CD14-positive monocyte (primary cell): ENCODE measurements around the gene NSG1. TPM values are rescaled to one million over a fixed set of nuclear protein-coding genes. Genes with fewer than 3 reads are reported as not detected.

Experiments
- DNase-seq, 3 donors: peaks; one replicate each; pipeline ENCODE4 v3.0.0-alpha.2; 2011 to 2022
- H2AFZ ChIP-seq: 2 replicates; pipeline ENCODE4 v1.6.0; 2012; ENCODE audit warnings: mild to moderate bottlenecking, low read depth, low read length, inconsistent platforms; ENCODE audit not compliant: insufficient read depth, poor library complexity, severe bottlenecking
- H3K27ac ChIP-seq, 2 donors: 1 replicate in 1 of 2; 2 replicates in 1 of 2; pipeline ENCODE4 v1.5.1; 2012 to 2013; ENCODE audit warnings: low read length in 2 of 2, control low read depth in 1 of 2, inconsistent platforms in 1 of 2, low read depth in 1 of 2, mild to moderate bottlenecking in 1 of 2
- H3K27me3 ChIP-seq, 2 donors: one replicate each; pipeline versions ENCODE4 v1.6.0 to v1.6.1; 2011 to 2013; ENCODE audit warnings: low read length in 2 of 2; ENCODE audit not compliant: control insufficient read depth in 2 of 2, insufficient read depth in 2 of 2
- H3K36me3 ChIP-seq, 2 donors: replicated peaks in 1 of 2; 1 replicate in 1 of 2; 2 replicates in 1 of 2; pipeline versions ENCODE4 v1.5.1 to v1.6.1; 2012 to 2013; ENCODE audit warnings: low read length in 2 of 2, control low read depth in 1 of 2, inconsistent platforms in 1 of 2, mild to moderate bottlenecking in 1 of 2; ENCODE audit not compliant: insufficient read depth in 2 of 2, control insufficient read depth in 1 of 2
- H3K4me1 ChIP-seq, 2 donors: 1 replicate in 1 of 2; 2 replicates in 1 of 2; pipeline versions ENCODE4 v1.5.1 to v1.6.1; 2012 to 2013; ENCODE audit warnings: low read length in 2 of 2, control low read depth in 1 of 2, inconsistent platforms in 1 of 2, mild to moderate bottlenecking in 1 of 2, moderate library complexity in 1 of 2; ENCODE audit not compliant: insufficient read depth in 2 of 2, control insufficient read depth in 1 of 2
- H3K4me2 ChIP-seq: replicated peaks from 2 replicates; pipeline ENCODE3; 2012; ENCODE audit warnings: low read length, moderate library complexity, mild to moderate bottlenecking; ENCODE audit not compliant: poor library complexity, severe bottlenecking; ENCODE audit errors: extremely low read depth
- H3K4me3 ChIP-seq, 3 experiments: fragments of 200-600 bp in 1 of 3; sonication (generic) in 1 of 3; replicated peaks in 1 of 3; 1 replicate in 2 of 3; 2 replicates in 1 of 3; pipeline ENCODE4 v1.5.1; 2011 to 2013; ENCODE audit warnings: low read length in 3 of 3, mild to moderate bottlenecking in 3 of 3, control low read depth in 2 of 3, low read depth in 2 of 3, inconsistent platforms in 1 of 3, moderate library complexity in 1 of 3
- H3K79me2 ChIP-seq: 2 replicates; pipeline ENCODE4 v1.6.0; 2012; ENCODE audit warnings: mild to moderate bottlenecking, control low read depth, inconsistent platforms, low read length, moderate library complexity; ENCODE audit not compliant: insufficient read depth
- H3K9ac ChIP-seq: 2 replicates; pipeline ENCODE4 v1.6.0; 2017; ENCODE audit warnings: low read length, mild to moderate bottlenecking; ENCODE audit not compliant: insufficient read depth, poor library complexity, severe bottlenecking
- H3K9me3 ChIP-seq, 2 donors: replicated peaks in 1 of 2; 1 replicate in 1 of 2; 2 replicates in 1 of 2; pipeline versions ENCODE4 v1.5.1 to v1.6.1; 2012 to 2013; ENCODE audit warnings: low read length in 2 of 2, control low read depth in 1 of 2; ENCODE audit not compliant: control insufficient read depth in 1 of 2, insufficient read depth in 1 of 2
- H4K20me1 ChIP-seq: 2 replicates; pipeline ENCODE4 v1.6.0; 2012; ENCODE audit warnings: mild to moderate bottlenecking, low read length, control low read depth, moderate library complexity; ENCODE audit not compliant: insufficient read depth
- H3K27ac Mint-ChIP-seq, 7 donors: one replicate each; pipeline ENCODE4 v1.8.0; 2020; ENCODE audit warnings: mild to moderate bottlenecking in 7 of 7, mixed read lengths in 7 of 7, moderate library complexity in 6 of 7, inconsistent platforms in 2 of 7
- H3K27me3 Mint-ChIP-seq, 3 donors: one replicate each; pipeline ENCODE4 v1.8.0; 2021 to 2022; ENCODE audit warnings: low read depth in 3 of 3, mild to moderate bottlenecking in 3 of 3, mixed read lengths in 3 of 3, moderate library complexity in 3 of 3, inconsistent platforms in 1 of 3
- H3K36me3 Mint-ChIP-seq, 2 donors: one replicate each; pipeline ENCODE4 v1.8.0; 2020; ENCODE audit warnings: mixed read lengths in 2 of 2, inconsistent platforms in 1 of 2, mild to moderate bottlenecking in 1 of 2
- H3K4me1 Mint-ChIP-seq: one replicate; pipeline ENCODE4 v1.8.0; 2020; ENCODE audit warnings: mild to moderate bottlenecking, mixed read lengths
- H3K4me3 Mint-ChIP-seq, 2 donors: one replicate each; pipeline ENCODE4 v1.8.0; 2020; ENCODE audit warnings: mild to moderate bottlenecking in 2 of 2, mixed read lengths in 2 of 2, moderate library complexity in 1 of 2
- H3K9me3 Mint-ChIP-seq, 7 donors: one replicate each; pipeline ENCODE4 v1.8.0; 2020 to 2022; ENCODE audit warnings: mixed read lengths in 7 of 7, mild to moderate bottlenecking in 6 of 7, moderate library complexity in 6 of 7, inconsistent platforms in 2 of 7
- CTCF ChIP-seq: fragments of 200-600 bp; IDR thresholded peaks from one replicate; pipeline ENCODE4 v1.8.0; 2022; ENCODE audit warnings: antibody characterized with exemption, mild to moderate bottlenecking
- WGBS: methylation state at CpG from one replicate; pipeline ENCODE4 v1.1.5; 2013; ENCODE audit warnings: missing lambda C conversion rate; ENCODE audit not compliant: insufficient coverage; 5-methylcytosine and 5-hydroxymethylcytosine counted together
- intact Hi-C, 2 donors: fragments of 100-400 bp; cut with micrococcal nuclease; formaldehyde crosslinking; loops; one replicate each; pipeline versions ENCODE4 v1.15.0 to v1.15.1; 2023
- polyA plus RNA-seq, 3 donors: library from polyadenylated mRNA; depleted of rRNA in 1 of 3; unstranded in 2 of 3; stranded (reverse) in 1 of 3; fragments of 300-500 nt in 2 of 3; fragments of >200 nt in 1 of 3; fragmentation: Illumina TruSeq in 2 of 3; gene quantifications; 1 replicate in 2 of 3; 2 replicates in 1 of 3; pipeline ENCODE4 v1.2.3, GENCODE V29; 2012 to 2021

The NSG1 gene
- polyA plus RNA-seq, 3 donors, result 0.10 TPM; not detected in 2

GRCh38 chr4:4388311-4388790 is 1.4 kb downstream of the NSG1 start:
- H3K9me3 Mint-ChIP-seq, result peaks cover 0 to 7% (median 2%) of the 10 kb centered on the region in 7 donors
- no peaks in the 10 kb centered on the region for H3K79me2 ChIP-seq
- H3K4me1 ChIP-seq, result no peaks in the 10 kb centered on the region
- 0% methylated on average over 2 of the region's 8 CpGs for WGBS
- no peaks in the 10 kb centered on the region for H3K36me3 Mint-ChIP-seq
- no peak for TF ChIP-seq CTCF
- H2AFZ ChIP-seq, result no peak overlapping the region
- no peak overlapping the region for H3K9ac ChIP-seq
- peak overlapping the region in 1 of 7 donors; percentile 78 for H3K27ac Mint-ChIP-seq
- H3K4me1 Mint-ChIP-seq, result peaks cover 4% of the 10 kb centered on the region
- no peak overlapping the region for H3K27ac ChIP-seq
- no peaks in the 10 kb centered on the region for H3K36me3 ChIP-seq
- peaks cover 24 to 50% of the 10 kb centered on the region in 2 donors for H3K27me3 ChIP-seq
- H3K9me3 ChIP-seq, result no peaks in the 10 kb centered on the region
- H3K4me2 ChIP-seq, result no peak overlapping the region
- peak overlapping the region in 1 of 2 donors; percentile 77 for H3K4me3 Mint-ChIP-seq
- no peak for DNase-seq
- peaks cover 47 to 76% (median 65%) of the 10 kb centered on the region in 3 donors for H3K27me3 Mint-ChIP-seq
- intact Hi-C loops, result no loop called here
- H4K20me1 ChIP-seq, result no peaks in the 10 kb centered on the region
- no peak overlapping the region for H3K4me3 ChIP-seq

DNA sequence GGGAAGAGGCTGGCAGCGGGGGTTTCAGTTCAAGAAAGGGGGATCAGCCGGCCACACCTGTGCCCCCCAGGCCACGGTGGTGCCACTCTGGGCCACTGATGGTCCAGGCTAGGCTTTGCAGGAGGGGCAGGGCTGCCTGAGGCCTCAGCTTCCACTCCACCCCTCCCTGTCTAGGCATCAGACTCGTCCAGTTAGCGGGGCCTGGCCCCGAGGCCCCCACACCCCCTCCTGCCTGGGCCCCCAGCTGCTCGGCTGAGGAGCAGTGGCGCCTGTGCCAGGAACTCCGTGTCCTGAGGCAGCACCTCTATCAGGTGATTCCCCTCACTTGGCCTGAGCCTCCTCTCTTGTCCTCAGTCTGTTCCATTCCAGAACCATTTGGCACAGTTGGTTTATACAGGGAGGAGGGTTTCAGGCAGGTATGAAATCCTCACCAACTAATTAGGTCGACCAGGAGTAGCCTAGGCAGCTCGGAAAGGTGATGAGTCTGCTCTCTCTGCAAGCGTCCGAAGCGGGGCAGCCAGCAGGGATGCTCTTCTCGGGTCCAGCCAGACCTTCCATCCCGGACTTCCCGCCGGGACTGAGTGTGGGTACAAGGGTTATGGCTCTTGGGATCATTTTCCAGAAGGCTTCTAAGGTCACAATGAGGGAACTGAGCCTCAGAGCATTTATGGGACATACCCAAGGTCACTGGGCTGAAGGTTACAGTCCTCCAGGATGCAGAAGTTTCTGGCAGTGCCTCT is 2.1 kb downstream of the NSG1 start:
- Mint-ChIP-seq H3K9me3 (peaks cover 0 to 7% (median 2%) of the 10 kb centered on the region in 7 donors), H3K27ac (no peak overlapping the region), H3K27me3 (peaks cover 41 to 73% (median 58%) of the 10 kb centered on the region in 3 donors), H3K36me3 (no peaks in the 10 kb centered on the region), H3K4me3 (peak overlapping the region in 1 of 2 donors; percentile 12), H3K4me1 (peaks cover 4% of the 10 kb centered on the region)
- Histone ChIP-seq H3K27ac (no peak overlapping the region), H3K36me3 (no peaks in the 10 kb centered on the region), H3K4me2 (no peak overlapping the region), H3K9ac (no peak overlapping the region), H3K9me3 (no peaks in the 10 kb centered on the region), H4K20me1 (no peaks in the 10 kb centered on the region), H2AFZ (no peak overlapping the region), H3K4me3 (no peak overlapping the region), H3K4me1 (no peaks in the 10 kb centered on the region), H3K79me2 (no peaks in the 10 kb centered on the region), H3K27me3 (peaks cover 24 to 50% of the 10 kb centered on the region in 2 donors)
- TF ChIP-seq CTCF, result no peak
- intact Hi-C loops, result no loop called here
- DNase-seq, result no peak
- 85% methylated on average over 14 of the region's 18 CpGs for WGBS
